LoVo (cell line): ENCODE data around the gene RASSF4.

ENCODE experiments used
- DNase-seq: peaks from one replicate; pipeline ENCODE4 v3.0.0-alpha.2; 2016; ENCODE audit warnings: low spot score

The RASSF4 gene

DNA sequence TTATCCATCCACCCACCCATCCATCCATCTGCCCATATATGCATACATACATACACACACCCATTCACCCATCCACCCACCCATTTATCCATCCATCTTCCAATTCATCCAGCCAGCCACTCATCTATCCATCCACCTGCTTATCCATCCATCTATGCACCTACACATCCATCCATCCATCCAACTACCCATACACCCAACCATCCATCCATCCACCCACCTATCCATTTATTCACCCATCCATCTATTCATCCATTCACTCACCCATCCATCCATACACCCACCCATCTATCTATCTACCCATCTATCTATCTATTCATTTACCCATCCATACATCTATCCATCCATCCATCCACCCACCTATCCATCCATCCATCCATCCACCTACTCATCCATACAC lies 31.1 kb upstream of the RASSF4 start:
- DNase-seq, result no peak

DNA sequence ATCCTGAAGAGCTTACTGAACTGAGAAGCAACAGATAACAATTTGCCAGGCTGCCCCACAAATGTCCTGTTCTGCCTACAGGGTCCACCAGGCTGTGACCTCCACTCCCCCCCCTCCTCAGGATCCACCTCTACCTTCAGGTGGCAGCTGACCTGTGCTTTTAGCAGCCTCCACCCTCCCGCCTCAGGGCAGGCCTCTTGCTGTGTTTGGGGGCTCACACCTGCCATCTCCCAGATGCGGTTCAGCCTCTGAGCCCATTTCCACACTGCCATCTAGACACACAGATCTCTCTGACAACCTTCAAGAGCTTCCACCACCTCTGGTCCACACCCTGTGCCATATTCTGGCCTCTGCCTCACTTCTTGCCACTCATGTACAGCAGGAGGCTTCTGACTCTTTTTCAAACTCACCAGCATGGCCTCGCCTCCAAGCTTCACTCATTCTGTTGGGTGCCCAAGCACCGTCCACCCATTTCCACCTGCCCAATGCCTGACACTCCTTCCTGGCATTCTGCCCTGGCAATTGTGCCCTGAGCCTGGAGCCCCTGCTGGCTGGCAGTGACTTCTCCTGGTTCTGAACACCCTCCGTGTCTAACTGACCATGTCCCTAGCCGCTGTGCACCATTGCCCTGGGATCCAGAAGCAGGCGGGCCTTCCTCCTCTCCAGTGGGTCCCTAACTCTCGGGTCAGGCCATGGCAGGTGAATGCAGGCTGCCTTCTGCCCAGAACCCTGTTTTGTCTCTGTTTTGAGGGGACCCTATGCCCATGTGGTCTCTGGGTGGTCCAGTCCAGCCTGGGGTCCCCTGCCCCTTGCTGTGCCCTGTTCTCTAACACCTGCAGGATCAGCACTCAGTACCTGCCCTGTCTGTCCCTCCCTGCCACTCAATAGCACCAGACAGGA lies 30.0 kb upstream of the RASSF4 start:
- no peak for DNase-seq

DNA sequence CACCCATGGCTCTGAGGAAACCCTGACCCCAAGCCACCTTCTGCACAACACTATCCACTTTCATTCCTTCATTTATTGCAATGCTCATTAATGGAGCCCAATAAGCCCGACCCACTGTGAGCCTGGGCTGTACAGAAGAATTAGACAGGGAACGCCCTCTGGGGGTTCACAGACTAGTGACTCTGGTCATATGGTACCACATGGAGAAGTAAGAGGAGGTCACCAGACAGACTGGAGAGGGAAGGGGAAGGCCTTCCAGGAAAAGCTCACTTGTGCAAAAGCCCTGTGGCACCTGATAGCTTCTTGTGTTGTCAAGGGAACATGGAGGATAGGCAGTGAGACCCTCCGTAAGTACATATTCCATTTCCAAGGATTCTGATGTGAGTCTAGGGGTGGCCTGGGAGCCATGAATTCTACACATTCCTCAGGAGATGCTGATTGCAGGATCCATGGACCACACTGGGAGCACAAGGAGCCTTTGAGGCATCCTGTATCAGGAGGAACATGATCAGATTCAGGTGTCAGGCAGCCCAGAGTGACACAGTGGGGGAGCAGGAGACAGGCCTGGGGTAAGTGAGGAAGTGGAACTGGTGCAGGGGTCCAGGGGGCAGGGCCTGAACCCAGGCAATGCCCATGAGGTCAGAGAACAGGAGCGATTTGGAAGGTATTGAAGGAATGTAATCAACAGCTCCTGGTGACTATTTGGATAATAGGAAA lies 28.5 kb upstream of the RASSF4 start:
- no peak for DNase-seq

DNA sequence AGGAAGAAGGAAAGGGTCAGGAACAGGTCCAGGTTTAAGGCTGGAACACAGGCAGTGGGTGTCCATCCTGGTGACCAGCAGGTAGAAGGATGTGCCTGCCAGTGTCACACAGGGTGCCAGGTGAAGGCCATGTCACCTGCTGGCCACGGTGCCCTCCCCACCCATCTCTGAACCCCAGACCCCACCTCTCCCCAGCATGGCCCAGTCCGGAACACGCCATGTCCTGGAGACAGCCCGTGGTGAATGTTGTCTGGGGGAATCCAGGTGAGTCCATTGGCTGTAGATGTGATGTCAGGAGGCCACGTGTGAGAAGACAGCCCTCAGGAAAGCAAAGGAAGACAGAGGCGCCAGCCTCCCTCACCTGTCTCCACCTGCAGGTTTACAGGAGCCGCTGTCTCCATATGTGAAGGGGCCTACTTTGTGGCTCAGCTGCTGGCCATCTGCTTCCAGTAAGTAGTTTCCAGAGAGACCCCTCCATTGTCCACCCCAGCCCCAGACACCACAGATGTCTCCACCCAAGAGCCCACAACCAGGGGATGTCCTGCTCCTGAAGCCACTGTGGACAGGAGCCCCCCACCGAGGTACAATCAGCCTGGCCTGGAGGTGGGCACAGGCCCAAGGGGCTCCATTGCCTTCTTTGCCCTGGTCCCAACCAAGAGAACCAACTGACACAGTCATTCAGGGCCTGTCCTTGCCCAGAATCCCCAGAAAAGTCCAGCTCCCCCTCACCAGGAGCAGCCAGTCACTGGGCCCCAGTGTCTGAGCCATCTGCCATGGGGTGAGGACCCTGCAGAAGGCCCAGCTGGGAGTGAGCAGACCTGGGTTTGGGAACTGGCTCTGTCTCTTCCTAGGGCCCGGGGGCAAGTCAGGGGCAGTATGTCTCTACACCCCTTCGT lies 27.7 kb upstream of the RASSF4 start:
- no peak for DNase-seq

DNA sequence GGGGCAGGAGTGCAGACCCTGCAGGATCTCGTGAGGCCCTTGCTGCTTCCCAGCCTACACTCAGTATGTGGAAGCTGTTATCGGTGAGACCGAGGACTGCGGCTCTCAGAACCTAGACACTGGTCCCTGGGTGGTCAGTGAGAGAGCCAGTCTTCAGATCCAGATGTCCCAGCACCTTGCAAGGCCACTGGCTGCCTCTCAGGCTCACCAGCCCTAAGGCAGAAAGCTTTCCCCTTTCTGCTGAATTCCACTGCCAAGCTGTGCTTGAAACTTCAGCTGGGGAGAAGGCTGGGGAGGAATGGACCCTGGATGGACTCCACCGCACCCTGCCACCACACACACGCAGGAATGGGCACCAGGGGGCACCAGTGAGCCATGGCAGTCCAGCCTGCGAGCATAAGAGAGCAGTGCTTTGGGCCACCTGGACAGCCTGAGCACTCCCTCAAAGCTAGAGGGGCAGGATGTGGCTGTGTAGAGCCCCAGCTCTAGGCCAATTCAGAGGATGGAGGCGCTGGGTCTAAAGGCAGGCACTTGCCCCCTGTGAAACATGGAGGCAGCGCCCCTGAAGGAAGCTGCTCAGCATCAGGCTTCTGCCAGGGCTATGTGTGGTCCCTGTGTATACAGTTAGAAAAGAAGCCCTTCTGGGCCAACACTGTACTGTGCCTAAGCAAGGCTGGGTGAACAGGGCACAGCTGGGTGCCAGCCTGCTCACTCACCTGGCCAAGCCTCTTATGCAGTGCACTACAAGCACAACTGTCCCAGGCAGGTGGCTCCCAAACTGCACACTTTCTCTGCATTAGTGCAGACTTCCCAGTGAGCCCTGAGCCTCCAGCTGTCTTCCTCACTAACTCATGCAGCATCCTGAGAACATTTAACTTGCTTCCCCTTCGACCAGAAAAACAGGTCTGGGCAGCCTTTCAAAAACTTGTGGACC lies 26.8 kb upstream of the RASSF4 start:
- DNase-seq, result peak; percentile 68

DNA sequence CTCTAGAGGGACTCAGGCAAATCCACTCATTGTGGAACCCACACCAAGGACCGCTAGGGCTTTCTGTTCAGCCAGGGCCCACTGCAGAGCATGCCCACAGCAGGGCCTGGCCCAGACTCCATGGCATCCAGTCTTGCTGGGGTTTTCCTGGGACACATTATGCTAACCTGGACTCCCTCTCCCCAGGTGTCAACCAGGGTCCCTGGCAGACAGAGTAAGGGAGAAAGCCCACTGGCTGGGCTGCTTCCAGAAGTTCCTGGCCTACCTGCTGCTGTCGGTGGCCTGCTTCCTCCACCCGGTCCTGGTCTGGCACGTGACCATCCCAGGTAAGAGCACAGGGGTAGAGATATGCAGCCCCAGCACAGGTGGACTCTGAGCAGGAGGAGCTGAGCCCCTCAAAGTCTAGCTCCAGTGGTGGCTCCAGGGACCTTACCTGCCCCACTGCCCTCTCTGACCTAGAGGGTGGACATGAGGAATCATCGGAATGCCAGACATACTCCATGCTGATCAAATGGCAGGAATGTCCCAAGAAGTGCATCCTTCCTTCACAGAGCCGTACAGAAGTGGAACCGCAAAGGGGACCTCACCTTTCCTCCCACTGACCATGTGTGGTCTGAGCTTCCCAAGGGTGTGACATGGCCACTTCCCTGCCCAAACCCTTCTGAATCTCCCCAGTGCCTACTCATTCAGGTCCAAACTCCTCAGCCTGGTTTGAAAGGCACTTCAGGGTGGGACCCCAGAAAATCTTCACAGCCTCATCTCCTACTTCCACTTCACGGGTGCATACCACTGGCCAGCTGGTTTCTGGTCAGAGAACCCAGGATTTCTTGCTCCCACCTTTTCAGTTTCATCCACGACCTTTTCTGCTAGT lies 25.9 kb upstream of the RASSF4 start:
- no peak for DNase-seq

DNA sequence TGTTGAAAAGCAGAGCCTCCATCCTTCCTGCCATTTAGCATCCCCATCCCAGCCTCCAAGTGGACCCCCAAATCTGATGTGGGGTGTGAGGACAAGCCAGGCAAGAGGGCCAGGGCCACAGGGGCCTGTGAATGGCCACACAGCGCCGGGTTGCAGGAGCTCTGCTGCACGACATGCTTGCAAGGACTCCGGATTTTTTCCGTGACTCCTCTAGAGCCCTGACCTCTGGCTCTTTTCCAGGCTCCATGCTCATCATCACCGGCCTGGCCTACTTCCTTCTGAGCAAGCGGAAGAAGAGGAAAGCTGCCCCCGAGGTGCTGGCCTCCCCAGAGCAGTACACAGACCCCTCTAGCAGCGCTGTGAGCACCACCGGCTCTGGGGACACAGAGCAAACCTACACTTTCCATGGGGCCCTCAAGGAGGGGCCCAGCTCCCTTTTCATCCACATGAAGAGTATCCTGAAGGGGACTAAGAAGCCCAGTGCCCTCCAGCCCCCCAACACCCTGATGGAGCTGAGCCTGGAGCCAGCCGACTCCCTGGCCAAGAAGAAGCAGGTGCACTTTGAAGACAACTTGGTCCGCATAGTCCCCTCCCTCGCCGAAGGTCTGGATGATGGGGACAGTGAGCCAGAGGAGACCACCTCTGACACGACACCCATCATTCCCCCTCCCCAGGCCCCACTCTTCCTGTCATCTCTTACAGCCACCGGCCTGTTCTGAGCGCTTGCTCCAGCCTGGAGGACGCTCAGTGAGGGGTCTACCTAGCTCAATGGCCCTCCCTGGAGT lies 25.0 kb upstream of the RASSF4 start:
- DNase-seq, result no peak

DNA sequence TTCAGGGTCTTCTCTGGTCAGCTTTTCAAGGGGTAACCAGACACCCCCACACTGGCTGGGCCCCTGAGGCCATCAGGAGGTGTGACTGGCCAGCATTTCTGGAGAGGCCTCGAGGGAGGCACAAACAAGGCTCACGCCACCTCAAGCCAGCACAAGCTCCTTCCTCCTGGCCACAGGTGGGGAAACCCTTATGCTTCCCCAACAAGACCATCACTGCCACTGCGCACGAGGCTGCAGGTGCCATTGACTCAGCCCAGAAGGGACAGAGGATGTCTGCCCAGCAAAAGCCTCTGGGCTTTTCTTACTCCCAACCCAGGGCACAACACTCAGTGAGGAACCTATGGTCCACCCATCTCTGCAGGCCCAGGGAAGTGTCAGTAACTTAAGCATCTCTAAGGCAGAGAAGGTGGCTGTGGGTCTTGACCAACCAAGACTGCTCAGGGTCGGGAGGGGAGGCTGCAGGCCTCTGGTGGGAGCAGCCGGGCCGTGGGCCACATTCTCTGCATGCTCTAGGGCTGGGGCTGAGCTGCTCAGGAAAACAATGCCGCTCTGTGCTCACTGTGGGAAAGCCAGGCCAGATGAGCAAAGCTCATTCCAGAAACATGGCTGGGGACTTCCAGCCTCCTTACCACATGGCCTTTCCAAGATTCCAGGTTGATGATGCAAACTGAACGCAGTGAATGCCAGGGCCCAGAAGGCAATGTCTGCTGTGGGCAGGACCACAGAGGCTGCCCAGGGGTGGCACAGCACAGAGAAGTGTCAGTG lies 24.2 kb upstream of the RASSF4 start:
- no peak for DNase-seq

DNA sequence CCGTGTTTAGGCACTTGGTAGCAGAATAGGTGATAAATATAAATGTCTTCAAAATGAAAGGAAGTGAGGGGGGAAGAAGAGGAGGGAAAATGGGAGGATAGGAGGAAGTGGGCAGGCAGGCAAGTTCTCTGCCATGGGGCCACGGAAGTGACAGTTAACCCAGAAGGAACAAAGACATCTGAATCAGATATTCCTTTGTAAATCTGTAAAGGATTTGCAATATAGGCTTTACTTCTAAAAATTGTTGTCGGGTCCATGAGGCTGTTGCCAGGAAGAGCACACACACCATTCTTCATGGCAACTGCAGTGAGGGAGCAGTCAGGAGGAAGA lies 23.7 kb upstream of the RASSF4 start:
- no peak for DNase-seq

DNA sequence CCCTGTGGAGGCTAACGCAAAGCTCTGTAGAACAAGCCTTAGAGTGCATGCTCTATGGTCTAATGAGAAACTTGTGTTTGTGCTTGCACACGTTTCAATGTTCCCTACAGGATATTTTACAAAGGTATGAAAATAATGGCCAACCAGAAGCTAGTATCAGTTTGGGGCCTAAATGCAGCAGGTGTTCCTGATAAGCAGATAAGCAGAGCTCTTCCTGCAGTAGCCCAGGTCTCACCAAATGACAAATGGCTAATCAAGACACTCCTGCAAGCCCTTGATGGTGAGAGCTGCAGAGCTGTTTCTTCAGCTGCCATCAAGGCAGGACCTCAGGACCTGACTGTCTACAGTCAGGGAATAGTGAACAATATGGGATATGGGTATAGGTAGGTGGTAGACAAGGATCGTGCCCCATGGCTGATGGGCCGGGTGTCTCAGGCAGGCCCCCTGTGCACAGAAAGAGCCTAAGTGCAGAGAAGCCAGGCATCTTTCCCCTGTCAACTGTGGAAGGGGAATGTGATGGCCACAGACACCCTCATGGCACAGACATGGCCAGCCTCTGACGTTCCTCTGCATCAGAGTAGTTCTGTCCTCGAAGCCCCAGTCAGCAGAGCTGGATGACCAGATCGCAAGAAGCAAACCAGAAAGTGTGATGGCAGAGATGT lies 23.2 kb upstream of the RASSF4 start:
- no peak for DNase-seq

DNA sequence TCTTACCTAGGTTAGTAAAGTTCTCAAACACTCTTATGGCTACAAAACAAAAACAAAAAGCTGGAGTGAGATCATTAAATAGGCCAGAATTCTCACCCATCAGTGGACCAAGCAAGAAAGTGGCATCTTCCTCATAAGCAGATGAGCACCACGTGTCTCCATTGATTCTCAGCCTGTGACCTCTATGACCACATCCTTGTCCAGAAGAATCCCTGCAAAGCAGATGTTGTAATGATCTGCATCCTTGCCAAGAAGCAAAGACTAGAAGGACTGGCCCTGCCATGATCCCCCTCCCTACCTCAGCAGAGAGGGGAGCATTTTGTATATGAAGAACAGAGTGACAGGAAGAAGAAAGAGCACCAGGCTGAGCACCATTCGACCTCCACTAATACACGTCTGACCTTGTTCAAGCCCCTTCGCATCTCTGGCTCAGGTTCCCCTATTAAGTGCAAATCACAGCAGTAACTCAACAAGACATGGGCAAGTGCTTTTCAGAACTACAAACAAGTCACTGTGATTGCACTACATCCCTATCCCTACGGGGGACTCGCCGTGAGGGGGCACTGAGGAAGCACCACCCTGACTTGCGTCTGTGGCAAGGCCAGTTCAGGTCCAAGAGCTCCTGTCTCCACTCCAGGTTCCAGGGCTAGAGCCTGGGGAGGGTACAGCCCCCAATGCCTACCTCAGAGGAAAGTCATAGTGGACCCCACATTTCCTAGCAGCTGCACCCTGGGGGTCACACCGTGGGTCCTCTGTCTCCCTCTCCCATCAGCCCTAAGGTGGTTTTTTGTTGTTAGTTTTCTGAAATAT lies 22.2 kb upstream of the RASSF4 start:
- DNase-seq, result no peak

DNA sequence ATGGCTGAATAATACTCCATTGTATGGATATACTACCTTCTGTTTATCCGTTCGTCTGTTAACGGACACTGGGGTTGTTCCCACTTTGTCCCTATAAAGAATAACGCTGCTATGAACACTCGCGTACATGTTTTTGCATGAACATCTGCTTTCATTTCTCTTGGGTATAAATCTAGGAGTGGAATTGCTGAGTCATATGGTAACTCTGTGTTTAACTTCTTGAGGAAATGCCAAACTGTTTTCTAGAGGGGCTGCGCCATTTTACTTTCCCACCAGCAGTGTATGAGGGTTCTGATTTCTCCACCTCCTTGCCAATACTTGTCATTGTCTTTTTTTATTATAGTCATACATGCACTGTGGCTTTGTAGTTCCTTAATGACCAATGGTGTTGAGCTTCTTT lies 20.6 kb upstream of the RASSF4 start:
- no peak for DNase-seq

DNA sequence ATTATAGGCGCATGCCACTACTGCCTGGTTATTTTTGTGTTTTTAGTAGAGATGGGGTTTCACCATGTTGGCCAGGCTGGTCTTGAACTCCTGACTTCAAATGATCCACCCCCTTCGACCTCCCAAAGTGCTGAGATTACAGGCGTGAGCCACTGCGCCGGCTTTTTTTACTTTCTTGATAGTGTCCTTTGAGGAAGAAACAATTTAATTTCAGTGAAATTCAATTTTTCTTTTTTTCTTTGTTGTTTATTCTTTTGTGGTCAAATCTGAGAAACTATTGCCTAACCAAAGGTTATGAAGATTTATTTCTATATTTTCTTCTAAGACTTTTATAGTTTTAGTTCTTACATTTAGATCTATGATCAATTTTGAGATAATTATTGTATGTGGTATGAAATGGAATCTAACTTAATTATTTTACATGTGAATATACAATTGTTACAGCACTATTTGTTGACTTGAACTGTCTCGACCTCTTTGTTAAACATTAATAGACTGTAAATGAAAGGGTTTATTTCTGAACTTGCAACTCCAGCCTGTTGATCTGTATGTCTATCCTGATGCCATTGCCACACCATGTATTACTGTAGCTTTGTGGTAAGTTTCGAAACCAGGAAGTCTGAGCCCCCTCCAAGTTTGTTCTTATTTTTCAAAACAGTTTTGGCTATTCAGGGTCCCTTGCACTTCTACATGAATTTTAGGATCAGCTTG lies 19.8 kb upstream of the RASSF4 start:
- DNase-seq, result no peak

DNA sequence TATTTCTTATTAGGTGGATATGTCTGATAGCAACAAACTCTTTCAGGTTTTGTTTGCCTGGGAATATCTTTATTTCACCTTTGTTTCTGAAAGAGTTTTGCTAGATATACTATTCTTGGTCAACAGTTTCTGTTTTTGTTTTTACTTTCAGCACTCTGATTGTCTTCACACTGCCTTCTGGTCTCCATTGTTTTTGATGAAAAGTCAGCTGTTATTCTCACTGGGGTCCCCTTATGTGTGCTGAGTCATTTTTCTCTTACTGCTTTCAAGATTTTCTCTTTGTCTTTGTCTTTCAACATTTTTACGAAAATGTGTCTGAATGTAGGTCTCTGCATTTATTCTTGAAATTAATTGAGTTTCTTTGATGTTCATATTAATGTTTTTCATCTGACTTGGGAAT lies 15.2 kb upstream of the RASSF4 start:
- no peak for DNase-seq

DNA sequence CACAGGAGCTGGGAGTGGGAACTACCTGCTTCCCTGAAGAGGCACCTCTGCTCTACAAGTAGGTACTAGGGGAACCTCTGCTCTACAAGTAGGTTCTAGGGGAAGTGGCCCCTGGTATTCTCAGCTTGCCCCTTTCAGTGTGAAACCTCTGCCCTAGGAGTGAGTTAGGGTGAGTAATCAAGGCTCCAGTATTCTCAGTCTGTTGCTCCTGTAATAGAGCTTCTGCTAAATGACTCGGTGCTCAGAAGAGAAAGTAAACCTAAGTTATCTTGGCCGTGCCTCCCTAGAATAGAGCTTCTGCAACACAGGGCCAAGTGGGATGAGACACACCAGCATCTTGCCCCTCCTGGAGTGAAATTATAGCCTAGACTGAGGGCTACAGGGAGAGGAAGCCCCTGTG lies 13.4 kb upstream of the RASSF4 start:
- DNase-seq, result no peak

DNA sequence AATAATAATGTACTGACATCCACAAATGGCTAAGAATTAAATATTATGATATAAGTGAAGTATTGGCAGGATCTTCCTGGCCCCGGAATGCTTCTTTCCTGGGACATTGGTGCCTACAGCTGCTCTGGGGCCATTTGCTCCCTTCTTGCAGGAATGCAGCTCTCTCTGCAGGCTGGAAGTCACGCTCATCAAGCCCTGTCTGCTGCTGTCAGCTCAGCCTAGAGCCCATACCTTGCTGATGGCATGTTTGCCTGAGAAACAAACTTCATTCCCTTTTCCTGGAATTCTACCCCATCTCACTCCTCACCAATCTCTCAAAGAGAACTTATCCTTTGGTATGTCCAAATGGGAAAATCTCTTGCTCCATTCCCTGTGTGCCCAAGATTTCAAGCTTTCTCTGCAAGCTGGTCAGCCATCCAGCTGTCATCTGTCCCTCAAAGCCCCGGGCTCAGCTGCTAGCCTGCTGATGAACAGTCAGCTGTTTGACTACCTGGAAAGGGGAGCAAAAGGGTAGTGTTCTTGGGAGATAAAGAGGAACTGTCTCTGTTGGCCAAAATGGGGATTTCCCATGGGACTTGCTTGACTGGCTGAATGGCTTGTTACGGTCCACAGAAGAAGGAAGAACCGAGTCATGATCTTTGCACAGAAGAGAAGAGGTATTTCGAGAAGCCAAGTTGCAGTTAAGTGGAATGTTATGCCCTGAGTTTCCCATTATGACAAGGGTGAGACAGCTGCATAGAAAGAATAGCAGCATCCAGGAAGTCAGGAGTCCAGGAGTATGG lies 12.0 kb upstream of the RASSF4 start:
- DNase-seq, result no peak
